ENCODE data around the gene MYO5A. TPM values are rescaled to one million over a fixed set of nuclear protein-coding genes. Genes with fewer than 3 reads are reported as not detected.

MYO5A gene
- total RNA-seq, 4 donors from 2014 or later, result 10.9 to 151 (median 17.0) TPM

- 80 to 88% methylated on average over 3 of the region's 3 CpGs for WGBS, 2 donors (ENCODE audit: low coverage in 1 of 2)
- no peak for DNase-seq
- no peaks in the 10 kb centered on the region for H3K9me3 ChIP-seq
- in situ Hi-C loops (cut with MboI; ENCODE audit: low pct_ligation_motif_present in 1 of 4, low pct_unique_long_range_greater_than_20kb in 1 of 4, low sequenced_read_pairs in 3 of 4) (no loop called here), intact Hi-C loops (cut with DNase I; ENCODE audit: low total_unique reads) (no loop called here)
- H3K4me3 ChIP-seq, result no peak overlapping the region
- no peaks in the 10 kb centered on the region for H3K36me3 ChIP-seq
- H3K27ac ChIP-seq, result no peak overlapping the region
- H3K4me1 ChIP-seq, result no peaks in the 10 kb centered on the region
- TF ChIP-seq POLR2AphosphoS5 (IDR thresholded peaks at IDR 0.05) (no peak), POLR2A (IDR thresholded peaks at IDR 0.05) (no peak), CTCF (IDR thresholded peaks at IDR 0.05) (no peak), EP300 (IDR thresholded peaks at IDR 0.05; ENCODE audit: low read depth) (no peak)
- H3K27me3 ChIP-seq, result no peaks in the 10 kb centered on the region
Measured at GRCh38 chr15:52499506-52499905, 29.2 kb downstream of the MYO5A start.

- Histone ChIP-seq H3K36me3 (no peaks in the 10 kb centered on the region), H3K9me3 (no peaks in the 10 kb centered on the region), H3K27ac (no peak overlapping the region), H3K4me3 (no peak overlapping the region), H3K27me3 (no peaks in the 10 kb centered on the region), H3K4me1 (no peaks in the 10 kb centered on the region)
- in situ Hi-C loops (cut with MboI; ENCODE audit: low pct_ligation_motif_present in 1 of 4, low pct_unique_long_range_greater_than_20kb in 1 of 4, low sequenced_read_pairs in 3 of 4) (no loop called here), intact Hi-C loops (cut with DNase I; ENCODE audit: low total_unique reads) (no loop called here)
- no peak for TF ChIP-seq EP300 (IDR thresholded peaks at IDR 0.05; ENCODE audit: low read depth)
- no peak for TF ChIP-seq CTCF (IDR thresholded peaks at IDR 0.05)
- TF ChIP-seq POLR2AphosphoS5 (IDR thresholded peaks at IDR 0.05), result no peak
- no peak for DNase-seq
Measured at GRCh38 chr15:52498706-52499105, 30.0 kb downstream of the MYO5A start.

GRCh38 chr15:52496776-52497470 lies 31.8 kb downstream of the MYO5A start:
- no peaks in the 10 kb centered on the region for H3K9me3 ChIP-seq
- intact Hi-C loops (cut with DNase I; ENCODE audit: low total_unique reads), result no loop called here
- no peak overlapping the region for H3K27ac ChIP-seq
- no peak overlapping the region for H3K4me3 ChIP-seq
- no peak for DNase-seq
- 86 to 88% methylated on average over 4 to 6 of the region's 6 CpGs for WGBS, 2 donors (ENCODE audit: low coverage in 1 of 2)
- no peaks in the 10 kb centered on the region for H3K27me3 ChIP-seq
- H3K36me3 ChIP-seq, result no peaks in the 10 kb centered on the region
- in situ Hi-C loops (cut with MboI; ENCODE audit: low pct_ligation_motif_present in 1 of 4, low pct_unique_long_range_greater_than_20kb in 1 of 4, low sequenced_read_pairs in 3 of 4), result no loop called here
- TF ChIP-seq POLR2A (IDR thresholded peaks at IDR 0.05), result no peak
- no peak for TF ChIP-seq POLR2AphosphoS5 (IDR thresholded peaks at IDR 0.05)
- no peak for TF ChIP-seq EP300 (IDR thresholded peaks at IDR 0.05; ENCODE audit: low read depth)
- no peak for TF ChIP-seq CTCF (IDR thresholded peaks at IDR 0.05)
- H3K4me1 ChIP-seq, result no peaks in the 10 kb centered on the region

- Histone ChIP-seq H3K27me3 (no peaks in the 10 kb centered on the region), H3K4me1 (no peaks in the 10 kb centered on the region), H3K36me3 (no peaks in the 10 kb centered on the region), H3K27ac (no peak overlapping the region), H3K4me3 (no peak overlapping the region), H3K9me3 (no peaks in the 10 kb centered on the region)
- in situ Hi-C loops (cut with MboI; ENCODE audit: low pct_ligation_motif_present in 1 of 4, low pct_unique_long_range_greater_than_20kb in 1 of 4, low sequenced_read_pairs in 3 of 4), result no loop called here
- 58 to 59% methylated on average over 4 of the region's 4 CpGs for WGBS, 2 donors (ENCODE audit: low coverage in 1 of 2)
- no peak for TF ChIP-seq POLR2A (IDR thresholded peaks at IDR 0.05)
- no peak for TF ChIP-seq POLR2AphosphoS5 (IDR thresholded peaks at IDR 0.05)
- TF ChIP-seq CTCF (IDR thresholded peaks at IDR 0.05), result no peak
- TF ChIP-seq EP300 (IDR thresholded peaks at IDR 0.05; ENCODE audit: low read depth), result no peak
- DNase-seq, result no peak
- intact Hi-C loops (cut with DNase I; ENCODE audit: low total_unique reads), result no loop called here
Measured at GRCh38 chr15:52496175-52496574, 32.5 kb downstream of the MYO5A start.

Data from transverse colon (tissue), 4 donors.